ENCODE data around the gene DAPK2. TPM values are rescaled to one million over a fixed set of nuclear protein-coding genes. Genes with fewer than 3 reads are reported as not detected.

DAPK2 gene
- total RNA-seq, 4 donors from 2014 or later = 64.6 to 189 (median 125) TPM

DNA sequence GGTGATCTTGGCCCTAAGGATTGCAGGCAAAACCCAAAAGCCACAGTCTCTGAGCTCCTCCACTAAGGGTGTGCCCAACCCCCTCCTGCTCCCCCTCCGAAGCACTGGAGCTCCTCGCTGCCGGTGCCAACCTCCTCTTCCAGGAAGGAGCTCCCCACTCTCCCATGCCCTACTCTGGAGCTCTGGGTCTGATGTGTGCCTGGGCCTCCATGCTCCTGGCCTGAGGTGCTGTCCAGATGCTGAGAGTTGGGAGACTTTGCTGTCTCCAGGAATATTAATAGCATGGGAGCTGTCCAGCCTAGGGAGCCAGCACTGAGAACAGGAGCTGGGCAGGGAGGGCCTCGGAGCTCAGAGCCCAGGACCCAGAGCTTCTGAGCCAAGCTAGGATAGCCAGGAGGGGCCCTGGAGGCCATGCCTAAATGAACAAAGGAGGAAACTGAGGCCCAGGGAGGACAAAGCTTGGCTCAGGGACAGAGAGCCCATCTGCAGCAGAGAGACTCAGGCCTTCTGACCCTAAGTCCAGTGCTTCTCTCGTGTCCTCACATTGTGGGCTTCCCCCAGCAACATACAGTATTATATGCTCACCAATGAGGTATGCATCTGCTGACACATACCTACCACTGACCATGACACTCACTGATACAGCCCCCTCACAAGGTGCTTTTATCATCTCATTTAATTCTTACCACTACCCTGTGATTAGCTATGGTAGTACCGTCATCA, 175.6 kb downstream of the DAPK2 start:
- H3K27me3 ChIP-seq = no peaks in the 10 kb centered on the region
- TF ChIP-seq, protein P1, sequence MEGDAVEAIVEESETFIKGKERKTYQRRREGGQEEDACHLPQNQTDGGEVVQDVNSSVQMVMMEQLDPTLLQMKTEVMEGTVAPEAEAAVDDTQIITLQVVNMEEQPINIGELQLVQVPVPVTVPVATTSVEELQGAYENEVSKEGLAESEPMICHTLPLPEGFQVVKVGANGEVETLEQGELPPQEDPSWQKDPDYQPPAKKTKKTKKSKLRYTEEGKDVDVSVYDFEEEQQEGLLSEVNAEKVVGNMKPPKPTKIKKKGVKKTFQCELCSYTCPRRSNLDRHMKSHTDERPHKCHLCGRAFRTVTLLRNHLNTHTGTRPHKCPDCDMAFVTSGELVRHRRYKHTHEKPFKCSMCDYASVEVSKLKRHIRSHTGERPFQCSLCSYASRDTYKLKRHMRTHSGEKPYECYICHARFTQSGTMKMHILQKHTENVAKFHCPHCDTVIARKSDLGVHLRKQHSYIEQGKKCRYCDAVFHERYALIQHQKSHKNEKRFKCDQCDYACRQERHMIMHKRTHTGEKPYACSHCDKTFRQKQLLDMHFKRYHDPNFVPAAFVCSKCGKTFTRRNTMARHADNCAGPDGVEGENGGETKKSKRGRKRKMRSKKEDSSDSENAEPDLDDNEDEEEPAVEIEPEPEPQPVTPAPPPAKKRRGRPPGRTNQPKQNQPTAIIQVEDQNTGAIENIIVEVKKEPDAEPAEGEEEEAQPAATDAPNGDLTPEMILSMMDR (IDR thresholded peaks at IDR 0.05) = no peak
- TF ChIP-seq POLR2A (IDR thresholded peaks at IDR 0.05) = no peak

DNA sequence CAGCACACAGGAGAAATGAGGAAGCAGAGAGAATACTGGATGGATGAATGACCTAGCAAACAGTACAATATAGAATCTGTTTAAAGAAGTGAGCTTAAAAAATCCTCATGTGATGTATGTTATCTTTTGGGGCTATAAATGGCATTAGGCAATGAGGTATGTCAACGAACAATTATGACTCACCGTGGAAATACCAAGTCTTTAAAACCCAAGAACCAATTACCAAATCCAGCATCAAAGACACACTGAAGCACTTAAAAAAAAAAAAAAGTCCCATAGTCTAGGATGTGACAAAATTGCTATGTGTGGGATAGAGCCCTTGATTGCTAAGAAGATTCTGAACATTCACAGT, 176.3 kb downstream of the DAPK2 start:
- no peak for DNase-seq
- TF ChIP-seq, protein P1 (IDR thresholded peaks at IDR 0.05) = no peak
- TF ChIP-seq POLR2A (IDR thresholded peaks at IDR 0.05) = no peak

More for the DNA sequence above, 175.6 kb downstream of the DAPK2 start:
- Histone ChIP-seq H3K9me3 (no peaks in the 10 kb centered on the region), H3K4me3 (no peak overlapping the region), H3K4me1 (no peaks in the 10 kb centered on the region), H3K36me3 (no peaks in the 10 kb centered on the region), H3K27ac (no peak overlapping the region)
- DNase-seq = no peak

DNA sequence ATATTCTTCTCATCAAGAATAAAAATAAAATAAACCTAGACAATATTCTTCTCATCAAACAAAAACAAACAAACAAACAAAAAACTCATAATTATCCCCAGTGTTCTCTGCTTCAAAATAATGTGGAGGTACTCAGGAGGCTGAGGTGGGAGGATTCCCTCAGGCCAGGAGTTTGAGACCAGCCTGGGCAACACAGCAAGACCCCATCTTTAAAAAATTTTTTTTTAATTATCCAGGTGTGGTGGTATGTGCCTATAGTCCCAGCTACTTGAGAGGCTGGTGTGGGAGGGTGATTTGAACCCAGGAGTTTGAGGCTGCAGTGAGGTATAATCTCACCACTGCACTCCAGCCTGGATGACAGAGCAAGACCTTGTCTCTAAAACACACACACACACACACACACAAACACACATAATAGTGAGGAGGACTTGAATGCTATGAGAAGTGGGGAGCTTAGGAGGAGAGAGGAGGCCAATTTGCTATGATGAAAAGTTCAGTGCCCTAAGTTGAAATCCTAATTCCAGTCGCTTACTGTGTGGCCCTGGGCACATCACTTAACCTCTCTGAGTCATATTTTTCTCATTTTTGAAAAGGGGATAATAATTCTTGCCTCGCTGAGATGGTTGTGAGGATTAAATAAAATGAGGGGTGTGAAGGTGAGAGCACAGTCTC, 176.8 kb downstream of the DAPK2 start:
- Histone ChIP-seq H3K36me3 (no peaks in the 10 kb centered on the region), H3K27ac (no peak overlapping the region), H3K4me1 (no peaks in the 10 kb centered on the region), H3K9me3 (no peaks in the 10 kb centered on the region), H3K27me3 (no peaks in the 10 kb centered on the region), H3K4me3 (no peak overlapping the region)
- no peak for TF ChIP-seq POLR2A (IDR thresholded peaks at IDR 0.05)
- TF ChIP-seq, protein P1 (IDR thresholded peaks at IDR 0.05) = no peak
- no peak for DNase-seq

More for the DNA sequence above, 176.3 kb downstream of the DAPK2 start:
- Histone ChIP-seq H3K4me1 (no peaks in the 10 kb centered on the region), H3K4me3 (no peak overlapping the region), H3K36me3 (no peaks in the 10 kb centered on the region), H3K27ac (no peak overlapping the region), H3K27me3 (no peaks in the 10 kb centered on the region), H3K9me3 (no peaks in the 10 kb centered on the region)

DNA sequence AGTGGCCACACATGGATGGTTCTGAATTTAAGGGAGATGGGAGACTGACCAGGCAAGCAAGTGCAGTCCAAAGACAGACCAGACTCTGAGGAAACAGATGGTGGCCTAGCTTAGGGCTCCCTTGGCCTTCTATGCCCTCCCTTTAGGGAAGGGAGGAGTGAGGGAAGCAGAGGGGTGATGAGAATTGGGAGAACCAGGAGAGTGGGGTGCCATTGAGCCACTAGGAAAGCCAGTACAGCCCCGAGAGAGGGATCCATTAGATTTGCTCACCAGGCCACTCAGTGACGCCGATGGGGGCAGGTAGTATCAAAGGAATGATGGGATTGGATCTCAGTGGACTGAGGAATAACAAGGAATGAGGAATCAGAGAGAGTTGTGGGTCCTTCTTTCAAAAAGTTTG, 182.1 kb downstream of the DAPK2 start:
- no peaks in the 10 kb centered on the region for H3K27me3 ChIP-seq
- no peak for DNase-seq
- TF ChIP-seq, protein P1 (IDR thresholded peaks at IDR 0.05) = no peak
- no peak for TF ChIP-seq POLR2A (IDR thresholded peaks at IDR 0.05)
- H3K27ac ChIP-seq = no peak overlapping the region
- no peak overlapping the region for H3K4me3 ChIP-seq
- H3K36me3 ChIP-seq = no peaks in the 10 kb centered on the region
- no peaks in the 10 kb centered on the region for H3K9me3 ChIP-seq
- H3K4me1 ChIP-seq = no peaks in the 10 kb centered on the region

DNA sequence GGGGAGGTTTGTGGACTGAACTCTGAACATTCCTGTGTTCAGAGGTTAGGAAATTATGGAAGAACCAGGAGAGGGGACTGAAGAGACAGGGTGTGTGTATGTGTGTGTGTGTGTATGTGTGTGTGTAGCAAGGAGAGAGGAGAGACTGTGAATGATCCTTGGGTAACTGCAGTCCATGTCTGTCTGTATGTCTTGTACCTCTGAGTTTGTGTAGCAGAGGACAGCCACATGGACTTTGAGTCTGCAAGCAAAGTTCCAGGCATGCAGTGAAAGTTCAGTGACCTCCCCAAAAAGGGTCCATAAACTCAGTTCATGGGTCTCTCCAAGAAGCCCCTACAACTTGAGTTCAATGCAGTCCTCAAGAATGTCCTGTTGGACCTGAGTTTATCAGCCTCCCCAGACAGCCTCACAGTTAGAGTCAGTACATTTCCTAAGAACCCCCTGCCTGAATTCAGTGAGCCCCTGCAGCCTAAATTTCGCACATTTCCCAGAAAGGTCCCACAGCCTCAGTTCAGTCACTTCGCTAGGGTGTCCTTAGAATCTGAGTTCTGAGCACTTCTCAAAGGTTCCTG, 184.3 kb downstream of the DAPK2 start:
- Histone ChIP-seq H3K36me3 (no peaks in the 10 kb centered on the region), H3K4me1 (no peaks in the 10 kb centered on the region), H3K9me3 (no peaks in the 10 kb centered on the region), H3K4me3 (no peak overlapping the region), H3K27me3 (no peaks in the 10 kb centered on the region), H3K27ac (no peak overlapping the region)
- TF ChIP-seq POLR2A (IDR thresholded peaks at IDR 0.05) = no peak
- TF ChIP-seq, protein P1 (IDR thresholded peaks at IDR 0.05) = no peak
- no peak for DNase-seq

All from Peyer's patch (tissue), 4 donors.